ENCODE results near the gene MAPK8.

DNA sequence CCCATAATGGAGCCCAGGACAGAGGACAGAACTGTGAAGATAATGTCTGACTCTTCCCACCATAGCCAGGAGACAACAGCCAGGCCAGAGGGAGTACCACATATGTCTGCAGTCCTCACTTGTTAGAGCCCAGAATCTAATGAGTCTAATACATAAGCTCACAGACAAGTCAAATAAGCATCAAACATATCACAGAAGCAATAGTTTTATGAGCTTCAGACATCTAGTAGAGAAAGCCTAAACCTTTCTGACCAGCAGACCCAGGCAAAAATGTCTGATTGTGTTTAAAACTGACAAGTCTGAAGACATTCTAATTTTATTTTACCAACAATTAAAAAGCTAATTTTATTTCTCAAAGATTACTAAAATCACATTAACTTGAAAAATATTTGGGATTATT lies 75.5 kb downstream of the MAPK8 start:
- TF ChIP-seq, protein P1, sequence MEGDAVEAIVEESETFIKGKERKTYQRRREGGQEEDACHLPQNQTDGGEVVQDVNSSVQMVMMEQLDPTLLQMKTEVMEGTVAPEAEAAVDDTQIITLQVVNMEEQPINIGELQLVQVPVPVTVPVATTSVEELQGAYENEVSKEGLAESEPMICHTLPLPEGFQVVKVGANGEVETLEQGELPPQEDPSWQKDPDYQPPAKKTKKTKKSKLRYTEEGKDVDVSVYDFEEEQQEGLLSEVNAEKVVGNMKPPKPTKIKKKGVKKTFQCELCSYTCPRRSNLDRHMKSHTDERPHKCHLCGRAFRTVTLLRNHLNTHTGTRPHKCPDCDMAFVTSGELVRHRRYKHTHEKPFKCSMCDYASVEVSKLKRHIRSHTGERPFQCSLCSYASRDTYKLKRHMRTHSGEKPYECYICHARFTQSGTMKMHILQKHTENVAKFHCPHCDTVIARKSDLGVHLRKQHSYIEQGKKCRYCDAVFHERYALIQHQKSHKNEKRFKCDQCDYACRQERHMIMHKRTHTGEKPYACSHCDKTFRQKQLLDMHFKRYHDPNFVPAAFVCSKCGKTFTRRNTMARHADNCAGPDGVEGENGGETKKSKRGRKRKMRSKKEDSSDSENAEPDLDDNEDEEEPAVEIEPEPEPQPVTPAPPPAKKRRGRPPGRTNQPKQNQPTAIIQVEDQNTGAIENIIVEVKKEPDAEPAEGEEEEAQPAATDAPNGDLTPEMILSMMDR (IDR thresholded peaks at IDR 0.05), result no peak
- no peak for TF ChIP-seq POLR2A (IDR thresholded peaks at IDR 0.05)
